ENCODE data around the gene SLC25A45.

- TF ChIP-seq POLR2AphosphoS5 (IDR thresholded peaks at IDR 0.05; ENCODE audit: low read depth), result no peak
- no peak for TF ChIP-seq CTCF (conservative IDR thresholded peaks at IDR 0.05; ENCODE audit: low read depth in 2 of 2)
- no peak for TF ChIP-seq JUNB (IDR thresholded peaks at IDR 0.05; ENCODE audit: unreplicated experiment)
- TF ChIP-seq EZH2phosphoT487 (IDR thresholded peaks at IDR 0.05; ENCODE audit: unreplicated experiment), result no peak
- TF ChIP-seq EZH2 (IDR thresholded peaks at IDR 0.05; ENCODE audit: low read depth, unreplicated experiment), result no peak
- TF ChIP-seq REST (IDR thresholded peaks at IDR 0.05; ENCODE audit: unreplicated experiment), result no peak
- TF ChIP-seq CREB1 (CRISPR knock-in tag; IDR thresholded peaks at IDR 0.05; ENCODE audit: low read depth), result no peak
- no peak for TF ChIP-seq STAT1 (IDR thresholded peaks at IDR 0.05; ENCODE audit: unreplicated experiment)
These were observed 43.8 kb upstream of the SLC25A45 start for GRCh38 chr11:65425971-65426838.

All from GM23338 (cell line).